SK-N-MC (cell line): Measurements from ENCODE around the gene ZNF644.
"Not testable (repeated sequence)": the region's sequence is repeated elsewhere in the genome, so short reads cannot be mapped to it uniquely, and the experiment has no call there.

ENCODE experiments used
- DNase-seq: peaks from one replicate; pipeline ENCODE4 v3.0.0-alpha.2; 2011; ENCODE audit warnings: low read depth, low spot score
- H3K27ac ChIP-seq: fragments of 200-600 bp; sonication (generic); 2 replicates; pipeline ENCODE4 v1.5.1; 2016; ENCODE audit warnings: mixed run types
- H3K36me3 ChIP-seq: fragments of 200-600 bp; sonication (generic); 2 replicates; pipeline ENCODE4 v1.6.1; 2017; ENCODE audit warnings: antibody characterized with exemption, low read length, mixed read lengths; ENCODE audit not compliant: insufficient read depth
- H3K4me3 ChIP-seq: fragments of 200-600 bp; sonication (generic); 2 replicates; pipeline ENCODE4 v1.5.1; 2016
- H3K9ac ChIP-seq: fragments of 200-600 bp; sonication (generic); 2 replicates; pipeline ENCODE4 v1.8.0; 2017; ENCODE audit warnings: mixed run types, mixed read lengths; ENCODE audit not compliant: insufficient read length
- H3K9me3 ChIP-seq: fragments of 200-600 bp; sonication (generic); 2 replicates; pipeline ENCODE4 v1.6.1; 2017; ENCODE audit warnings: low read depth, mild to moderate bottlenecking, antibody characterized with exemption, low read length, moderate library complexity, mixed read lengths
- EZH2 ChIP-seq: fragments of 200-600 bp; sonication (generic); IDR thresholded peaks from one replicate; pipeline ENCODE4 v1.6.1; 2017; ENCODE audit warnings: antibody characterized with exemption
- FOXP2 ChIP-seq: optimal IDR thresholded peaks from 2 replicates; pipeline ENCODE3; 2011; ENCODE audit warnings: mild to moderate bottlenecking, moderate library complexity; ENCODE audit not compliant: insufficient read depth; ENCODE audit errors: extremely low read length, control extremely low read depth
- POLR2AphosphoS5 ChIP-seq: IDR thresholded peaks from 2 replicates; pipeline ENCODE4 v1.6.1; 2012; ENCODE audit warnings: mild to moderate bottlenecking, low read depth, low read length, borderline replicate concordance

The ZNF644 gene

GRCh38 chr1:90955769-90956168 is 66.1 kb downstream of the ZNF644 start:
- H3K4me3 ChIP-seq = no peak overlapping the region
- TF ChIP-seq FOXP2 = no peak
- no peak for TF ChIP-seq EZH2
- TF ChIP-seq POLR2AphosphoS5 = no peak

GRCh38 chr1:90952906-90953305 is 68.9 kb downstream of the ZNF644 start:
- H3K9me3 ChIP-seq = peaks cover 2% of the 10 kb centered on the region; the same call in 1 of the 2 replicates
- DNase-seq = no peak
- TF ChIP-seq FOXP2 = no peak
- no peak for TF ChIP-seq POLR2AphosphoS5
- no peak for TF ChIP-seq EZH2
- no peak overlapping the region for H3K27ac ChIP-seq
- H3K9ac ChIP-seq = no peak overlapping the region
- no peak overlapping the region for H3K4me3 ChIP-seq
- peaks cover 46% of the 10 kb centered on the region for H3K36me3 ChIP-seq

More at GRCh38 chr1:90955769-90956168, 66.1 kb downstream of the ZNF644 start:
- H3K27ac ChIP-seq = no peak overlapping the region
- peaks cover 73% of the 10 kb centered on the region for H3K36me3 ChIP-seq
- H3K9me3 ChIP-seq = peaks cover 16% of the 10 kb centered on the region; the same call in 1 of the 2 replicates
- H3K9ac ChIP-seq = no peak overlapping the region
- DNase-seq = no peak

GRCh38 chr1:90951009-90951408 is 70.8 kb downstream of the ZNF644 start:
- no peak overlapping the region for H3K9ac ChIP-seq
- peaks cover 32% of the 10 kb centered on the region for H3K36me3 ChIP-seq
- TF ChIP-seq FOXP2 = no peak
- TF ChIP-seq POLR2AphosphoS5 = no peak
- no peak for TF ChIP-seq EZH2
- H3K27ac ChIP-seq = peak overlapping the region; percentile 48
- H3K4me3 ChIP-seq = no peak overlapping the region
- DNase-seq = no peak
- peaks cover 2% of the 10 kb centered on the region; the same call in 1 of the 2 replicates for H3K9me3 ChIP-seq

GRCh38 chr1:90948301-90948700 is 73.5 kb downstream of the ZNF644 start:
- no peak for DNase-seq
- no peak overlapping the region for H3K9ac ChIP-seq
- no peak overlapping the region for H3K4me3 ChIP-seq
- no peaks in the 10 kb centered on the region for H3K9me3 ChIP-seq
- no peak overlapping the region for H3K27ac ChIP-seq
- TF ChIP-seq EZH2 = no peak
- no peak for TF ChIP-seq FOXP2
- no peak for TF ChIP-seq POLR2AphosphoS5
- H3K36me3 ChIP-seq = peaks cover 31% of the 10 kb centered on the region

- Histone ChIP-seq H3K9ac (no peak overlapping the region), H3K4me3 (no peak overlapping the region), H3K27ac (no peak overlapping the region), H3K9me3 (no peaks in the 10 kb centered on the region), H3K36me3 (peaks cover 31% of the 10 kb centered on the region)
- DNase-seq = no peak
- TF ChIP-seq POLR2AphosphoS5 = no peak
- TF ChIP-seq EZH2 = no peak
- no peak for TF ChIP-seq FOXP2
These were observed 75.2 kb downstream of the ZNF644 start for GRCh38 chr1:90946630-90947029.

GRCh38 chr1:90945287-90945686 is 76.5 kb downstream of the ZNF644 start:
- H3K9me3 ChIP-seq = no peaks in the 10 kb centered on the region
- H3K4me3 ChIP-seq = no peak overlapping the region
- peaks cover 44% of the 10 kb centered on the region for H3K36me3 ChIP-seq
- H3K27ac ChIP-seq = no peak overlapping the region
- TF ChIP-seq FOXP2 (no peak), POLR2AphosphoS5 (no peak), EZH2 (no peak)
- no peak for DNase-seq
- H3K9ac ChIP-seq = no peak overlapping the region

GRCh38 chr1:90943966-90944365 is 77.9 kb downstream of the ZNF644 start:
- Histone ChIP-seq H3K27ac (no peak overlapping the region), H3K36me3 (peaks cover 57% of the 10 kb centered on the region), H3K9me3 (no peaks in the 10 kb centered on the region), H3K9ac (no peak overlapping the region), H3K4me3 (no peak overlapping the region)
- DNase-seq = no peak
- TF ChIP-seq EZH2 (no peak), POLR2AphosphoS5 (no peak), FOXP2 (no peak)

GRCh38 chr1:90940746-90941145 is 81.1 kb downstream of the ZNF644 start:
- no peak overlapping the region for H3K9ac ChIP-seq
- no peak overlapping the region for H3K27ac ChIP-seq
- no peaks in the 10 kb centered on the region for H3K9me3 ChIP-seq
- peaks cover 85% of the 10 kb centered on the region for H3K36me3 ChIP-seq
- no peak for TF ChIP-seq POLR2AphosphoS5
- TF ChIP-seq FOXP2 = no peak
- TF ChIP-seq EZH2 = no peak
- DNase-seq = no peak
- no peak overlapping the region for H3K4me3 ChIP-seq

- Histone ChIP-seq H3K4me3 (no peak overlapping the region), H3K27ac (no peak overlapping the region), H3K36me3 (peaks cover 89% of the 10 kb centered on the region), H3K9me3 (no peaks in the 10 kb centered on the region), H3K9ac (no peak overlapping the region)
- TF ChIP-seq POLR2AphosphoS5 (no peak), EZH2 (no peak), FOXP2 (no peak)
- DNase-seq = no peak
These were observed 85.1 kb downstream of the ZNF644 start for GRCh38 chr1:90936731-90937130.

GRCh38 chr1:90936061-90936460 is 85.8 kb downstream of the ZNF644 start:
- TF ChIP-seq EZH2 = no peak
- no peak for TF ChIP-seq POLR2AphosphoS5
- TF ChIP-seq FOXP2 = no peak
- Histone ChIP-seq H3K4me3 (no peak overlapping the region), H3K9ac (no peak overlapping the region), H3K27ac (no peak overlapping the region), H3K36me3 (peaks cover 82% of the 10 kb centered on the region), H3K9me3 (no peaks in the 10 kb centered on the region)
- DNase-seq = no peak

- not testable (repeated sequence) for H3K27ac ChIP-seq, H3K9me3 ChIP-seq, DNase-seq, H3K4me3 ChIP-seq, H3K9ac ChIP-seq
- peaks cover 34% of the 10 kb centered on the region for H3K36me3 ChIP-seq
These were observed 93.6 kb downstream of the ZNF644 start for GRCh38 chr1:90928231-90928630.

- H3K36me3 ChIP-seq = peaks cover 28% of the 10 kb centered on the region
- H3K9me3 ChIP-seq, H3K27ac ChIP-seq: not testable (repeated sequence)
These were observed 94.2 kb downstream of the ZNF644 start for GRCh38 chr1:90927674-90928073.

More at GRCh38 chr1:90927674-90928073, 94.2 kb downstream of the ZNF644 start:
- not testable (repeated sequence) for H3K4me3 ChIP-seq, H3K9ac ChIP-seq, DNase-seq
